Uterus (tissue), 2 donors: ENCODE results near the gene IRF8.

Source experiments
- POLR2A ChIP-seq, 2 donors: fragments of 450-650 bp; IDR thresholded peaks; one replicate each; pipeline ENCODE4 v1.6.1; 2016; ENCODE audit warnings: antibody characterized with exemption in 2 of 2, mild to moderate bottlenecking in 1 of 2, moderate library complexity in 1 of 2
- TF ChIP-seq, protein P1 (sequence below), 4 experiments: fragments of 200-600 bp in 2 of 4; fragments of 450-650 bp in 2 of 4; sonication (generic) in 2 of 4; IDR thresholded peaks; one replicate each; pipeline ENCODE4 v1.5.1; 2016 to 2019; ENCODE audit warnings: antibody characterized with exemption in 4 of 4, mild to moderate bottlenecking in 2 of 4, moderate library complexity in 1 of 4

DNA sequence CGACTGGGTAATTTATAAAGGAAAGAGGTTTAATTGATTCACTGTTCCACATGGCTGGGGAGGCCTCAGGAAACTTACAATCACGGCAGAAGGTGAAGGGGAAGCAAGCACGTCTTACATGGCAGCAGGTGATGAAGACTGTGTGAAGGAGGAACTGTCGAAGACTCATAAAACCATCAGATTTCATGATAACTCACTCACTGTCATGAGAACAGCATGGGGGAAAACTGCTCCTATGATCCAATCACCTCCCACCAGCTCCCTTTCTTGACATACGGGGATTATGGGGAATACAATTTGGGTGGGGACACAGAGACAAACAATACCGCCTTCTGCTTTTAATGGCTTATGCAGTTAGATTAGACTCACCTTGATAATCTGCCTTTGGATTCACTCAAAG lies 19.4 kb upstream of the IRF8 start:
- no peak for TF ChIP-seq POLR2A (IDR thresholded peaks at IDR 0.05)
- TF ChIP-seq, protein P1, sequence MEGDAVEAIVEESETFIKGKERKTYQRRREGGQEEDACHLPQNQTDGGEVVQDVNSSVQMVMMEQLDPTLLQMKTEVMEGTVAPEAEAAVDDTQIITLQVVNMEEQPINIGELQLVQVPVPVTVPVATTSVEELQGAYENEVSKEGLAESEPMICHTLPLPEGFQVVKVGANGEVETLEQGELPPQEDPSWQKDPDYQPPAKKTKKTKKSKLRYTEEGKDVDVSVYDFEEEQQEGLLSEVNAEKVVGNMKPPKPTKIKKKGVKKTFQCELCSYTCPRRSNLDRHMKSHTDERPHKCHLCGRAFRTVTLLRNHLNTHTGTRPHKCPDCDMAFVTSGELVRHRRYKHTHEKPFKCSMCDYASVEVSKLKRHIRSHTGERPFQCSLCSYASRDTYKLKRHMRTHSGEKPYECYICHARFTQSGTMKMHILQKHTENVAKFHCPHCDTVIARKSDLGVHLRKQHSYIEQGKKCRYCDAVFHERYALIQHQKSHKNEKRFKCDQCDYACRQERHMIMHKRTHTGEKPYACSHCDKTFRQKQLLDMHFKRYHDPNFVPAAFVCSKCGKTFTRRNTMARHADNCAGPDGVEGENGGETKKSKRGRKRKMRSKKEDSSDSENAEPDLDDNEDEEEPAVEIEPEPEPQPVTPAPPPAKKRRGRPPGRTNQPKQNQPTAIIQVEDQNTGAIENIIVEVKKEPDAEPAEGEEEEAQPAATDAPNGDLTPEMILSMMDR (IDR thresholded peaks at IDR 0.05) = no peak
